SK-N-MC (cell line): Measurements from ENCODE around the gene ESPNL.

Source experiments
- DNase-seq: peaks from one replicate; pipeline ENCODE4 v3.0.0-alpha.2; 2011; ENCODE audit warnings: low read depth, low spot score
- H3K27ac ChIP-seq: fragments of 200-600 bp; sonication (generic); 2 replicates; pipeline ENCODE4 v1.5.1; 2016; ENCODE audit warnings: mixed run types
- H3K36me3 ChIP-seq: fragments of 200-600 bp; sonication (generic); 2 replicates; pipeline ENCODE4 v1.6.1; 2017; ENCODE audit warnings: antibody characterized with exemption, low read length, mixed read lengths; ENCODE audit not compliant: insufficient read depth
- H3K4me3 ChIP-seq: fragments of 200-600 bp; sonication (generic); 2 replicates; pipeline ENCODE4 v1.5.1; 2016
- H3K9ac ChIP-seq: fragments of 200-600 bp; sonication (generic); 2 replicates; pipeline ENCODE4 v1.8.0; 2017; ENCODE audit warnings: mixed run types, mixed read lengths; ENCODE audit not compliant: insufficient read length
- H3K9me3 ChIP-seq: fragments of 200-600 bp; sonication (generic); 2 replicates; pipeline ENCODE4 v1.6.1; 2017; ENCODE audit warnings: low read depth, mild to moderate bottlenecking, antibody characterized with exemption, low read length, moderate library complexity, mixed read lengths
- EZH2 ChIP-seq: fragments of 200-600 bp; sonication (generic); IDR thresholded peaks from one replicate; pipeline ENCODE4 v1.6.1; 2017; ENCODE audit warnings: antibody characterized with exemption
- FOXP2 ChIP-seq: optimal IDR thresholded peaks from 2 replicates; pipeline ENCODE3; 2011; ENCODE audit warnings: mild to moderate bottlenecking, moderate library complexity; ENCODE audit not compliant: insufficient read depth; ENCODE audit errors: extremely low read length, control extremely low read depth
- POLR2AphosphoS5 ChIP-seq: IDR thresholded peaks from 2 replicates; pipeline ENCODE4 v1.6.1; 2012; ENCODE audit warnings: mild to moderate bottlenecking, low read depth, low read length, borderline replicate concordance

The ESPNL gene

GRCh38 chr2:238098901-238099713, 1.0 kb upstream of the ESPNL start:
- no peak for DNase-seq
- H3K27ac ChIP-seq = peak overlapping the region; percentile 60; the same call in 1 of the 2 replicates
- H3K9ac ChIP-seq = no peak overlapping the region
- H3K9me3 ChIP-seq = no peaks in the 10 kb centered on the region
- peak overlapping the region; percentile 29 for H3K4me3 ChIP-seq
- H3K36me3 ChIP-seq = no peaks in the 10 kb centered on the region
- TF ChIP-seq FOXP2 (no peak), EZH2 (no peak), POLR2AphosphoS5 (no peak)

- no peak overlapping the region for H3K4me3 ChIP-seq
- no peaks in the 10 kb centered on the region for H3K36me3 ChIP-seq
- no peak overlapping the region for H3K9ac ChIP-seq
- no peak for DNase-seq
- H3K9me3 ChIP-seq = no peaks in the 10 kb centered on the region
- TF ChIP-seq EZH2 = no peak
- no peak for TF ChIP-seq POLR2AphosphoS5
- no peak for TF ChIP-seq FOXP2
- no peak overlapping the region for H3K27ac ChIP-seq
Observed at GRCh38 chr2:238099714-238100048, 459 bp upstream of the ESPNL start.

- TF ChIP-seq EZH2 = no peak
- no peak for TF ChIP-seq POLR2AphosphoS5
- TF ChIP-seq FOXP2 = no peak
- H3K36me3 ChIP-seq = no peaks in the 10 kb centered on the region
- H3K4me3 ChIP-seq = no peak overlapping the region
- no peak for DNase-seq
- no peak overlapping the region for H3K9ac ChIP-seq
- no peak overlapping the region for H3K27ac ChIP-seq
- no peaks in the 10 kb centered on the region for H3K9me3 ChIP-seq
Observed at GRCh38 chr2:238100821-238101771, 956 bp downstream of the ESPNL start.

- H3K36me3 ChIP-seq = no peaks in the 10 kb centered on the region
- no peak for DNase-seq
- no peak for TF ChIP-seq POLR2AphosphoS5
- no peak for TF ChIP-seq EZH2
- TF ChIP-seq FOXP2 = no peak
- no peaks in the 10 kb centered on the region for H3K9me3 ChIP-seq
- H3K4me3 ChIP-seq = no peak overlapping the region
- H3K27ac ChIP-seq = no peak overlapping the region
- no peak overlapping the region for H3K9ac ChIP-seq
Observed at GRCh38 chr2:238101891-238102841, 2.0 kb downstream of the ESPNL start.

GRCh38 chr2:238102865-238103264, 2.7 kb downstream of the ESPNL start:
- TF ChIP-seq POLR2AphosphoS5 (no peak), EZH2 (no peak), FOXP2 (no peak)
- no peak for DNase-seq
- Histone ChIP-seq H3K27ac (no peak overlapping the region), H3K9ac (no peak overlapping the region), H3K4me3 (no peak overlapping the region), H3K36me3 (no peaks in the 10 kb centered on the region), H3K9me3 (no peaks in the 10 kb centered on the region)

GRCh38 chr2:238103465-238104225, 3.5 kb downstream of the ESPNL start:
- H3K27ac ChIP-seq = no peak overlapping the region
- TF ChIP-seq EZH2 (no peak), POLR2AphosphoS5 (no peak), FOXP2 (no peak)
- no peak overlapping the region for H3K9ac ChIP-seq
- DNase-seq = no peak
- H3K4me3 ChIP-seq = no peak overlapping the region
- H3K36me3 ChIP-seq = no peaks in the 10 kb centered on the region
- no peaks in the 10 kb centered on the region for H3K9me3 ChIP-seq

GRCh38 chr2:238104226-238104690, 4.1 kb downstream of the ESPNL start:
- no peak for DNase-seq
- H3K9me3 ChIP-seq = no peaks in the 10 kb centered on the region
- H3K27ac ChIP-seq = no peak overlapping the region
- TF ChIP-seq EZH2 (no peak), POLR2AphosphoS5 (no peak), FOXP2 (no peak)
- no peak overlapping the region for H3K4me3 ChIP-seq
- H3K9ac ChIP-seq = no peak overlapping the region
- no peaks in the 10 kb centered on the region for H3K36me3 ChIP-seq
